Stimulated activated CD4-positive, alpha-beta T cell treated with anti-CD3 and anti-CD28 coated beads, TNF-alpha, amount 100 ng/mL, for 24 hours (primary cell): ENCODE results near the gene PAX8.

Experiments used
- DNase-seq, 3 experiments: peaks; one replicate each; pipeline ENCODE4 v3.0.0-alpha.2; 2020; ENCODE audit warnings: low read depth in 3 of 3

Gene PAX8

DNA sequence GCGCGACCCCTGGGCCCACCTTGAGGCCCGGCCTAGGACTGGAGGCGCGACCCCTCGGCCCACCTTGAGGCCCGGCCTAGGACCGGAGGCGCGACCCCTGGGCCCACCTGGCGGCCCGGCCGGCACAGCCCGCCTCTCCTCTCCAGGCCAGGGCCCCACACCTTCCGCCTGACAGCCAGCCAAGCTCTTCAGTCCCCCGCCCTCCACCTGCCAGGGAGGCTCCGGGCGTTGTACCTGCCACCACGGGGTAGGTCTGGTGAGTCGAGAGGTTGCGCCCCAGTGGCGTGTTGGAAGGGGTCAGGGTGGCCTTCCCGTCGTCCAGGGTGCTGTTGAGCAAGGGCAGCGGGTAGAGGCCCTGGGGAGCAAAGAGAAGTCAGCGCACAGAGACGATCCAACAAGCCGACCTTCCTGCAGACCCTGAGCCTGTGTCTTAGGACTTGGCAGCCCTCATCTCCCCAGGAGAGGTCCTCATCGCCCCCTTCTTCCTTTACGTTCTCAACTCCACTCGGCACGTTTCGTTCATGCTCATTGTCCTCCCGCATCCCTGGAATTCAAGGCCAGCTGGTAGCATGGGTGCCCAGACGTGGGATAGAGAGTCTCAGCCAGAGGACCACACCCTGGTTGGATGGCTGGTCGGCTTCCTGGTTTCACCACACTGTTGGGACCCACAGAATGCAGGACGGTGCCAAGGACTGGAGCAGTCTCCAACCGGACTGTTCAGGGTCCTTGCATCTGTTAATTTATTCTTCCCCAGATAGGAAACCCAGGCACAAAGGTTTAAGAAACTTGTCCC, 42.2 kb downstream of the PAX8 start:
- no peak for DNase-seq

GRCh38 chr2:113235347-113236226, 43.1 kb downstream of the PAX8 start:
- peak; percentile 11 to 70 (median 46) for DNase-seq

- DNase-seq, result no peak
Observed at GRCh38 chr2:113234721-113235346, 43.9 kb downstream of the PAX8 start.

GRCh38 chr2:113233593-113234550, 44.8 kb downstream of the PAX8 start:
- DNase-seq, result no peak

DNA sequence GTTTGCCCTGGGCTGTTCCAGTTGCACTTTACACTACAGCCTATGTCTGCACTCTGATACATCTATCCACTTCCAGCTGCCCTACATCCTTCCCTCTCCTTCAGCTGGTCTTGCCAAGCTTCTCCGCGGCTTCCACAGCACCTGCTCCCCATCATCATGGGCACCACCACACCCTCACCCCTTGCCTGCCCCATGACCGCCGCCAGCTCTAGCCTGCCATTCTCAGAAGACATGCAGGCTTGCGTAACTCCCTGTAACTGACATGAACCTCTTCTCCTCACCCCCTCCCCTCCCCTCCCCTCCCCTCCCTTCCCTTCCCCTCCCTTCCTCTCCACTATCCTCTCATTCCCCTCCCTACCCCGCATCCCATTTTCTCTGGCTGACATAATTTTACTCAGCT, 46.0 kb downstream of the PAX8 start:
- no peak for DNase-seq

DNA sequence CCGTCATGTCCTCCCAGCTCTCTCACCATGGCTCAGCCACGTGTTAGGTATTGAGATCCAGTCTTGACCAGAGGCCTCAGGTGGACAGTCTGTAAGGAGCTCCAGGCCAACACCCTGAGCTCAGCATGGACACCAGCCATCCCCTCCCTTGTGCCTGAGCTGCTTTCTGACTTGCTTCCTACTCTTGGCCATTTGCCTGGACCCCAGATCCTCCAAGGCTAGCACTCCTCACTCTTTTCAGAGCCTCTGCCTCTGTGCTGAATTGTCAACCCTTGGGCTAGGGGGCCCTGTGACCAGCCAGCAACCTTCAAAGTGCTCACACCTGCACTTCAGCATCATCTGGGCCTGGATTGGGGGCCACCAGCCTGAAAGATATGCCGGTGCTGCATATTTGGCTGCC, 46.6 kb downstream of the PAX8 start:
- no peak for DNase-seq

GRCh38 chr2:113231064-113231463, 47.7 kb downstream of the PAX8 start:
- no peak for DNase-seq

DNA sequence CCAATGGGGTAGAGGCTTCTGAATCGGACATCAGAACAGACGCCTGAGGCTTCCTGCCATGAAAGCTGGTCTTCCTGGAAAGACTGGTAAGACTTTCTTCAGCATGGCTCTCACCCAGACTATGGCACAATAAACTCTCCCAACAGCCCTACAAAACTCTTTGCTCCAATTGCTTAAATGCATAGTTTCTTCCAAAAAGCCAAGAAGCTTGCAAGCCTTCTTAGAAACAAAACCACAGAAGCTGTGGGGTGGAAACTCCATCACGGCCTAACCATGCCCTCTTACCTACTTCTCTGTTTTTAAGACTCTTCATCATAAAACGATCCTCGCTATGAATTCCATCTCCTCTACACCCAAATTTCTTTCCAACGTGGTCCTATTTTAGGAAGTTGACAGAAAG, 48.2 kb downstream of the PAX8 start:
- no peak for DNase-seq

DNA sequence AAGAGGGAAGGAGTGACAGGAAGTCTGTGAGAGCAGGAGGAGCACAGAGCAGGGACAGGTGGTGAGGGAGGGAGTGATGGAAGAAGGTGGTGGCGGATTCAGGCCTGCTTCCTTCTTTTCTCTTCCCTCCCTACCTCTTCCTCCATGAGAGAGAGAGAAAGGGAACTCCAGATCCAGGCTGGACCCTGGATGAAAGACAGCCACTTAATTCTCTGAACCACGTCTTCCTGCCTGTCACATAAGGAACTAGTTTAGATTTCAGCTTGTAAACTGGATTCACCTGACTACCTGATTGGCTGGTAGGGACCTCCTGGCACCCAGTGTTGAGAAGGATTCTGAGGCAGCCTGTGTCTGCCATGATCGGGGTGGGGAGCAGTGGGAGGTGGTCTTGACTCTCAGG, 48.9 kb downstream of the PAX8 start:
- no peak for DNase-seq

- no peak for DNase-seq
Observed at GRCh38 chr2:113228991-113229716, 49.6 kb downstream of the PAX8 start.

- no peak for DNase-seq
Observed at GRCh38 chr2:113228351-113228750, 50.4 kb downstream of the PAX8 start.

DNA sequence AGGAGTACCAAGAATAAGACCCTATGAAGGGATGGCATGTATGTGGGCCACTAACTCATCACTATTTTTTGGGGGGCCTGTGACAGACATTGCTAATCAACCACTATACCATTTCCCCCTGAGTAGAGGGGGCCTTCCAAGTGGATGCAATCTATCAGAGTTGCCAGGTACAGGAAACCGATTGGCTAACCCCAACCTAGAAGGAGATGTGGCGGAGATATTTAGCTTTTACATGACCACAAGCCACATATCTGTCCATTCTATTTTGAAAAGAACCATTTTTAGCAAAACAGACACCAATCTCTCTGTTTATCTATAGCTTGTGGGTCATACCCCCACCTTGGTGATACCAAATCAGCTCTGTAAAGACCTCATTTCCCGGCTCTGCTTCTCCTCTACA, 51.0 kb downstream of the PAX8 start:
- DNase-seq, result no peak

DNA sequence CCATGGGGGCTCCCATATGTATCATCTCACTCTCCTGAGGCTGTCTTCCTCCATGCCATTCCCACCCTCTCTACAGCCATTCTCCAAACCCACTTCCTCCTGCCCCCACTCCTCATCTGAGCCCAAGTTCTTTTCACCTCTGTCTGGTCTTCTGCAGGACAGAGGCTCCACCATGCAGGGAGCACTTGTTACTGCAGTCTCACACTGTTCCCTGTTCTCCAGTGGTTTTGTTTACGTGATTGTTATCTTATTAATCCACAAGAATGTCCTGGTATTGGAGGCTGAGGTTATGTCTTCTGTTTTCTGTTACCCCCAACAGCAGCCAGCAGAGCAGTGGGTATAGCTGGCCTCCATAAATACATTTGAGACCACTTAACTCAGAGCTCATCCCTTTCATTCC, 51.4 kb downstream of the PAX8 start:
- DNase-seq, result no peak

DNA sequence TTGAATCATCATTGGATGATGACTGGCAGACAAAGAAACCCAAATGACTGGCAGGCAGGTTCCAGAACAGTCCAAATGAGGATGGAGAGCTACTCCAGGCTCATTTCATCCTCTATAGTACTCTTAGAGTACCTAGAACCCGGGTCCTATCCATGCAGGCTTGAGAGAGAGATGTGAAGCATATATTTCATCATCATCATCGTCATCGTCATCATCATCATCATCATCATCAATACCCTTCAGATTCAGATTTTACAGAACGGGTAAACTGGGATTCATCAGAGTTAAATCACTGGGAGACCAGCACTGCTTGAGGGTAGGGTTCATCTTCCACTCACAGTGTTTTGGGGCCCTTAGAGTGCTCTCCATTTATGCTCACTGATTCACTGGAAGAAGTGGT, 52.3 kb downstream of the PAX8 start:
- DNase-seq, result no peak

GRCh38 chr2:113225263-113226259, 53.2 kb downstream of the PAX8 start:
- no peak for DNase-seq

- DNase-seq, result no peak
Observed at GRCh38 chr2:113224647-113225236, 54.0 kb downstream of the PAX8 start.

DNA sequence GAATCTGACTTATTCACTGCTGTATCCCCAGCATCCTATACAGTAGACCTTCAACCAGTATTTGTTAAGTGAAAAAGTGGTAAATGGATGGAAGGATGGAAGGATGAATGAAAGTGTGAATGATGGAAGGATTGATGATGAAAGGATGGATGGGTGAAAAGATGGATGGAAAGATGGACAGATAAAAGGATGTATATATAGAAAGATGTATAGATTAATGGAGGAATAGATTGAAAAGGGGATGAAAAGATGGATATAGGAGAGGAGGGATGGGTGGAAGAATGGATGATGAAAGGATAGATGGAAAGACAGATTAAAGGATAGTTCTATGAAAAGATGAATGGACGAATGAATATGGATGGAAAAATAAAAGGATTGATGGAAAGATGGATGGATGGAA, 54.9 kb downstream of the PAX8 start:
- no peak for DNase-seq

DNA sequence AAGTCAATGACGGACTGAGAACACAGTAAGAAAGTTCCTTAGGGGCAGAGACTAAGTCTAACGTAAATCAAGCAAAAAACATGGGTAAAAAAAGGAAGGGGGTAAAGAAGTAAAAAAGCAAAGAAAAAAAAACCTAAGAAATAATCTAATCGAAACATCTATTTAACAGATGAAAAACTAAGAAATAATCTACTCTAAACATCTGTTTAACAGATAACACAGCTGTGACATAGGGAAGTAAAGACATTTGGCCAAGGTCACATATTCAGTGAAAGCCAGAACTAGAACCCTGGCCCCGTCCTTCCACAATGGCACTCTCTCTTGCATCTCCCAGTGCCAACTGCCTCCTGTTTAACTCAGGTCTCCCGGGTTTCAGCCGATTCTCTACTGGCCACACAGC, 56.9 kb downstream of the PAX8 start:
- no peak for DNase-seq
